WTC11 (cell line): Measurements from ENCODE around the gene PAK5. TPM values are rescaled to one million over a fixed set of nuclear protein-coding genes. Genes with fewer than 3 reads are reported as not detected.

Experiments
- ATAC-seq: fragments of 200-7000 bp; cut with Tn5 transposase; 2 replicates; pipeline ENCODE4 v1.10.0; 2021; ENCODE audit warnings: mild to moderate bottlenecking, moderate library complexity
- CTCF ChIA-PET: fragments of 300-600 bp; sonication (Branson Sonifier 250); formaldehyde crosslinking; loops from one replicate; lab custom pipeline; 2021; ENCODE audit warnings: antibody characterized with exemption; lab: Charles Lee
- POLR2A ChIA-PET: fragments of 350-600 bp; sonication (Branson Sonifier 250); formaldehyde crosslinking; loops from one replicate; lab custom pipeline; 2021; ENCODE audit warnings: antibody characterized with exemption; lab: Charles Lee
- DNase-seq: peaks from one replicate; pipeline ENCODE4 v3.0.0; 2021; ENCODE audit warnings: low spot score
- H3K27ac Mint-ChIP-seq: 2 replicates; pipeline ENCODE4 v1.8.0; 2021; ENCODE audit warnings: mixed read lengths
- H3K27me3 Mint-ChIP-seq: 2 replicates; pipeline ENCODE4 v1.8.0; 2021; ENCODE audit warnings: low read depth, mild to moderate bottlenecking, moderate library complexity, mixed read lengths
- H3K36me3 Mint-ChIP-seq: 2 replicates; pipeline ENCODE4 v1.8.0; 2021; ENCODE audit warnings: mixed read lengths
- H3K4me1 Mint-ChIP-seq: 2 replicates; pipeline ENCODE4 v1.8.0; 2022; ENCODE audit warnings: mixed read lengths
- H3K4me3 Mint-ChIP-seq: 2 replicates; pipeline ENCODE4 v1.8.0; 2021; ENCODE audit warnings: mild to moderate bottlenecking, moderate library complexity, mixed read lengths
- H3K9me3 Mint-ChIP-seq: 2 replicates; pipeline ENCODE4 v1.8.0; 2021; ENCODE audit warnings: mixed read lengths
- ATF6 ChIP-seq: sonication (generic); formaldehyde crosslinking; IDR thresholded peaks from 2 replicates; pipeline ENCODE4 v1.8.1; 2023; ENCODE audit warnings: mild to moderate bottlenecking, missing genetic modification reagents
- CBFB ChIP-seq: sonication (generic); formaldehyde crosslinking; IDR thresholded peaks from 2 replicates; pipeline ENCODE4 v1.8.1; 2022; ENCODE audit warnings: mild to moderate bottlenecking, low read depth, missing genetic modification reagents
- E2F1 ChIP-seq: sonication (generic); formaldehyde crosslinking; IDR thresholded peaks from 2 replicates; pipeline ENCODE4 v1.8.0; 2022; ENCODE audit warnings: mild to moderate bottlenecking, missing genetic modification reagents
- E2F4 ChIP-seq: sonication (generic); formaldehyde crosslinking; IDR thresholded peaks from 2 replicates; pipeline ENCODE4 v1.8.1; 2022; ENCODE audit warnings: low read depth, mild to moderate bottlenecking, moderate library complexity, missing genetic modification reagents, borderline replicate concordance
- GABPB1 ChIP-seq: sonication (generic); formaldehyde crosslinking; IDR thresholded peaks from 2 replicates; pipeline ENCODE4 v1.8.1; 2023; ENCODE audit warnings: mild to moderate bottlenecking, missing genetic modification reagents
- GRHL2 ChIP-seq: fragments of 250-450 bp; sonication (Bioruptor Pico); IDR thresholded peaks from 2 replicates; pipeline ENCODE4 v1.8.0; 2022; ENCODE audit warnings: mild to moderate bottlenecking, moderate library complexity; ENCODE audit not compliant: insufficient replicate concordance, severe bottlenecking
- GTF2I ChIP-seq: fragments of 250-450 bp; sonication (Bioruptor Pico); conservative IDR thresholded peaks from 2 replicates; pipeline ENCODE4 v1.4.0; 2021; ENCODE audit warnings: mild to moderate bottlenecking
- HMGXB4 ChIP-seq: sonication (generic); formaldehyde crosslinking; IDR thresholded peaks from 2 replicates; pipeline ENCODE4 v1.8.1; 2023; ENCODE audit warnings: mild to moderate bottlenecking, moderate library complexity, missing genetic modification reagents
- JAZF1 ChIP-seq: fragments of 250-450 bp; sonication (Bioruptor Pico); IDR thresholded peaks from 2 replicates; pipeline ENCODE4 v1.9.0; 2021; ENCODE audit warnings: moderate library complexity, mild to moderate bottlenecking, inconsistent platforms
- MAX ChIP-seq: sonication (generic); formaldehyde crosslinking; IDR thresholded peaks from 2 replicates; pipeline ENCODE4 v1.8.0; 2022; ENCODE audit warnings: mild to moderate bottlenecking, missing genetic modification reagents
- MYBL2 ChIP-seq: sonication (generic); formaldehyde crosslinking; IDR thresholded peaks from 2 replicates; pipeline ENCODE4 v1.8.1; 2023; ENCODE audit warnings: mild to moderate bottlenecking, moderate library complexity, missing genetic modification reagents
- PRDM15 ChIP-seq: sonication (generic); formaldehyde crosslinking; IDR thresholded peaks from 2 replicates; pipeline ENCODE4 v1.8.0; 2022; ENCODE audit warnings: missing genetic modification reagents
- SMAD3 ChIP-seq: sonication (generic); formaldehyde crosslinking; IDR thresholded peaks from 2 replicates; pipeline ENCODE4 v1.8.0; 2022; ENCODE audit warnings: missing genetic modification reagents, mild to moderate bottlenecking, borderline replicate concordance
- SOX15 ChIP-seq: fragments of 250-450 bp; sonication (Bioruptor Pico); IDR thresholded peaks from 2 replicates; pipeline ENCODE4 v1.9.0; 2021; ENCODE audit warnings: mild to moderate bottlenecking
- TP53 ChIP-seq: sonication (generic); formaldehyde crosslinking; IDR thresholded peaks from 2 replicates; pipeline ENCODE4 v1.8.1; 2023; ENCODE audit warnings: mild to moderate bottlenecking, missing genetic modification reagents
- ZNF138 ChIP-seq: sonication (generic); formaldehyde crosslinking; conservative IDR thresholded peaks from 2 replicates; pipeline ENCODE4 v1.8.1; 2022; ENCODE audit warnings: mild to moderate bottlenecking, moderate library complexity, missing genetic modification reagents
- ZNF396 ChIP-seq: fragments of 250-450 bp; sonication (Bioruptor Pico); IDR thresholded peaks from 2 replicates; pipeline ENCODE4 v1.8.0; 2021; ENCODE audit warnings: mild to moderate bottlenecking, moderate library complexity, borderline replicate concordance
- ZNF416 ChIP-seq: fragments of 250-450 bp; sonication (Bioruptor Pico); IDR thresholded peaks from 2 replicates; pipeline ENCODE4 v1.9.0; 2021; ENCODE audit warnings: mild to moderate bottlenecking, inconsistent platforms
- ZNF423 ChIP-seq: fragments of 250-450 bp; sonication (Bioruptor Pico); IDR thresholded peaks from 2 replicates; pipeline ENCODE4 v2.1.2; 2022; ENCODE audit warnings: mild to moderate bottlenecking, moderate library complexity
- total RNA-seq: library from RNA; stranded (reverse); gene quantifications from 3 replicates; pipeline ENCODE4 v1.2.3, GENCODE V29; 2021

PAK5 gene
- total RNA-seq, 1 experiment from 2014 or later, result 0.31 TPM

GRCh38 chr20:9686866-9687265 is 152.0 kb downstream of the PAK5 start:
- Mint-ChIP-seq H3K9me3 (no peaks in the 10 kb centered on the region), H3K4me1 (peaks cover 7% of the 10 kb centered on the region), H3K27ac (0 out of 2 replicates have a peak overlapping the region, but pooled peaks have one; percentile 8), H3K4me3 (no peak overlapping the region), H3K36me3 (no peaks in the 10 kb centered on the region), H3K27me3 (no peaks in the 10 kb centered on the region; the same call in 1 of the 2 replicates)
- peak; percentile 46 for ATAC-seq
- POLR2A ChIA-PET, result no interaction called here
- no peak for TF ChIP-seq SOX15 (CRISPR knock-in tag)
- DNase-seq, result no peak
- CTCF ChIA-PET, result interaction anchor here (1.2 to 1.6 kb wide), 3 partner anchors 16 to 69 kb away, joined by 5 to 9 read pairs (median 6); no protein-coding TSS in a partner anchor

GRCh38 chr20:9686455-9686854 is 152.4 kb downstream of the PAK5 start:
- ATAC-seq, result peak; percentile 73
- Mint-ChIP-seq H3K4me1 (peaks cover 7% of the 10 kb centered on the region), H3K27ac (peak overlapping the region; percentile 8; the same call in 1 of the 2 replicates), H3K36me3 (no peaks in the 10 kb centered on the region)
- ChIA-PET CTCF (interaction anchor here (0.9 to 1.6 kb wide), 3 partner anchors 16 to 237 kb away, joined by 3 to 9 read pairs (median 6); no protein-coding TSS in a partner anchor), POLR2A (interaction anchor here (0.5 kb wide), 1 partner anchor 114 kb away, joined by 3 read pairs; no protein-coding TSS in a partner anchor)
- no peak for TF ChIP-seq MAX (CRISPR knock-in tag)
- no peak for TF ChIP-seq ZNF423 (CRISPR knock-in tag)
- TF ChIP-seq E2F4, result no peak
- TF ChIP-seq E2F1 (CRISPR knock-in tag), result no peak
- no peak for TF ChIP-seq GRHL2 (CRISPR knock-in tag)
- no peak for TF ChIP-seq HMGXB4 (CRISPR knock-in tag)
- no peak for TF ChIP-seq TP53
- no peak for TF ChIP-seq GABPB1 (CRISPR knock-in tag)
- no peak for TF ChIP-seq ATF6
- TF ChIP-seq ZNF138, result no peak
- no peak for TF ChIP-seq PRDM15 (CRISPR knock-in tag)
- TF ChIP-seq ZNF416, result no peak
- TF ChIP-seq MYBL2 (CRISPR knock-in tag), result no peak
- no peak for TF ChIP-seq SMAD3
- no peak for TF ChIP-seq GTF2I (CRISPR knock-in tag)
- TF ChIP-seq CBFB (CRISPR knock-in tag), result no peak
- no peak for TF ChIP-seq ZNF396 (CRISPR knock-in tag)
- no peak for TF ChIP-seq JAZF1 (CRISPR knock-in tag)
- TF ChIP-seq, all 79 proteins: peak for 0
- no peaks in the 10 kb centered on the region; the same call in 1 of the 2 replicates for H3K27me3 Mint-ChIP-seq
- H3K9me3 Mint-ChIP-seq, result no peaks in the 10 kb centered on the region
- DNase-seq, result no peak
- H3K4me3 Mint-ChIP-seq, result no peak overlapping the region
